Heart left ventricle (tissue), 16 donors: Measurements from ENCODE around the gene FBLN2. TPM values are rescaled to one million over a fixed set of nuclear protein-coding genes. Genes with fewer than 3 reads are reported as not detected.

Experiments
- ATAC-seq, 4 donors: fragments of 200-7000 bp; cut with Tn5 transposase; one replicate each; pipeline ENCODE4 v1.9.1; 2020 to 2022; ENCODE audit warnings: moderate library complexity in 4 of 4, mild to moderate bottlenecking in 3 of 4, moderate number of reproducible peaks in 1 of 4
- DNase-seq, 5 donors: peaks; one replicate each; pipeline ENCODE4 v3.0.0-alpha.2; 2020
- H3K27ac ChIP-seq, 12 donors: fragments of 200-600 bp; sonication (generic) in 4 of 12; one replicate each; pipeline versions ENCODE4 v1.5.0 to v1.8.0; 2016 to 2022; ENCODE audit warnings: mild to moderate bottlenecking in 2 of 12
- H3K27me3 ChIP-seq, 9 donors: fragments of 200-600 bp; sonication (generic) in 2 of 9; one replicate each; pipeline versions ENCODE4 v1.5.1 to v1.8.0; 2016 to 2022; ENCODE audit warnings: mild to moderate bottlenecking in 3 of 9
- H3K36me3 ChIP-seq, 9 donors: fragments of 200-600 bp; sonication (generic) in 2 of 9; one replicate each; pipeline versions ENCODE4 v1.5.0 to v1.8.0; 2018 to 2022; ENCODE audit warnings: mild to moderate bottlenecking in 2 of 9
- H3K4me1 ChIP-seq, 12 donors: fragments of 200-600 bp; sonication (generic) in 4 of 12; one replicate each; pipeline versions ENCODE4 v1.5.0 to v1.8.0; 2016 to 2022; ENCODE audit warnings: mild to moderate bottlenecking in 3 of 12
- H3K4me3 ChIP-seq, 12 donors: fragments of 200-600 bp; sonication (generic) in 4 of 12; one replicate each; pipeline versions ENCODE4 v1.5.0 to v1.8.0; 2017 to 2022; ENCODE audit warnings: mild to moderate bottlenecking in 9 of 12, moderate library complexity in 4 of 12
- H3K9me3 ChIP-seq, 12 donors: fragments of 200-600 bp; sonication (generic) in 4 of 12; one replicate each; pipeline versions ENCODE4 v1.5.0 to v1.8.0; 2016 to 2022; ENCODE audit warnings: mild to moderate bottlenecking in 1 of 12
- CTCF ChIP-seq, 12 donors: fragments of 200-600 bp; sonication (generic) in 4 of 12; IDR thresholded peaks; one replicate each; pipeline versions ENCODE4 v1.5.0 to v1.8.0; 2018 to 2022; ENCODE audit warnings: antibody characterized with exemption in 12 of 12, mild to moderate bottlenecking in 5 of 12
- POLR2A ChIP-seq, 2 donors: fragments of 450-650 bp; IDR thresholded peaks; one replicate each; pipeline ENCODE4 v1.6.1; 2017; ENCODE audit warnings: antibody characterized with exemption in 2 of 2, mild to moderate bottlenecking in 2 of 2, moderate library complexity in 2 of 2
- WGBS, 4 donors: extraction: QIAGEN DNeasy Blood & Tissue Kit in 2 of 4; methylation state at CpG; one replicate each; pipeline versions ENCODE4 v1.1.5 to v1.1.7; 2013 to 2018; 5-methylcytosine and 5-hydroxymethylcytosine counted together
- intact Hi-C, 10 donors: fragments of 100-400 bp; cut with DNase I; formaldehyde crosslinking; loops; one replicate each; pipeline versions ENCODE4 v1.11.1 to v1.14.2; 2022
- polyA plus RNA-seq, 2 donors: library from polyadenylated mRNA; stranded (reverse); fragments of 200-250 nt; gene quantifications; one replicate each; pipeline ENCODE4 v1.2.3, GENCODE V29; 2013
- total RNA-seq, 9 donors: library from RNA; depleted of rRNA in 2 of 9; stranded (reverse); fragments of >200 nt in 2 of 9; fragmentation: NEBNext Ultra II Directional in 3 of 9; extraction: Animal tissue kit (Norgen Biotek cat#: 25700) in 3 of 9; gene quantifications; one replicate each; pipeline versions ENCODE4 v1.1.0 to v1.2.4, GENCODE V29; 2016 to 2023
- donor health status: ischemic (EF 13 %, LVEDD 7.1; RV severe dilation, severe dysfunction).
- donor health status: healthy with polysubstance abuse.
- donor health status: DM: no; HTN: yes; CAD: no.
- donor health status: DM: no; HTN: no; CAD: no.
- donor health status: ischemic (EF 25% LVEDD 6.9; RV normal size, moderate dysfunction).
- donor health status: ischemic (EF 25% LVEDD 5.7; RV mildly dilated, moderate dysfunction).
- donor health status: healthy.
- donor health status: DM: yes; HTN: yes; CAD: no.
- donor health status: ischemic (EF 35%, LVEDD 5.7; RV mildly dilated, moderate dysfunction).
- donor health status: nonischemic (EF 11% LVEDD 7.7; RV severe dilation, severe dysfunction).
- donor health status: DM: yes; HTN: yes; CAD: no.
- donor health status: PGD.
- donor health status: ischemic (EF 29% LVEDD 5.4; RV normal size, mild dysfunction).
- donor health status: nonischemic (EF 23%, LVEDD 6.1; RV moderate dilation, normal function).

FBLN2 gene
- total and polyA plus RNA-seq, 11 donors = 16.5 to 118 (median 42.7) TPM

- Histone ChIP-seq H3K4me3 (no peak overlapping the region), H3K27me3 (peaks cover 0 to 72% (median 15%) of the 10 kb centered on the region in 9 donors), H3K27ac (no peak overlapping the region), H3K4me1 (no peaks in the 10 kb centered on the region), H3K36me3 (no peaks in the 10 kb centered on the region), H3K9me3 (no peaks in the 10 kb centered on the region)
- intact Hi-C loops = no loop called here
- ATAC-seq (no peak), DNase-seq (no peak)
- WGBS, 4 donors = 75 to 90% (median 82%) methylated on average over 4 of the region's 4 CpGs
- no peak for TF ChIP-seq CTCF (IDR thresholded peaks at IDR 0.05)
- TF ChIP-seq POLR2A (IDR thresholded peaks at IDR 0.05) = no peak
Measured at GRCh38 chr3:13670292-13670691, 121.4 kb downstream of the FBLN2 start.

GRCh38 chr3:13671482-13672233 is 122.7 kb downstream of the FBLN2 start:
- no peak overlapping the region for H3K27ac ChIP-seq
- 54 to 70% (median 65%) methylated on average over 10 of the region's 10 CpGs for WGBS, 4 donors
- intact Hi-C loops = no loop called here
- no peaks in the 10 kb centered on the region for H3K9me3 ChIP-seq
- H3K36me3 ChIP-seq = no peaks in the 10 kb centered on the region
- DNase-seq (no peak), ATAC-seq (no peak)
- H3K4me3 ChIP-seq = no peak overlapping the region
- no peaks in the 10 kb centered on the region for H3K4me1 ChIP-seq
- TF ChIP-seq CTCF (IDR thresholded peaks at IDR 0.05) (no peak), POLR2A (IDR thresholded peaks at IDR 0.05) (no peak)
- peaks cover 0 to 71% (median 8%) of the 10 kb centered on the region in 9 donors for H3K27me3 ChIP-seq

GRCh38 chr3:13673207-13673606 is 124.3 kb downstream of the FBLN2 start:
- Histone ChIP-seq H3K9me3 (no peaks in the 10 kb centered on the region), H3K27ac (no peak overlapping the region), H3K4me1 (no peaks in the 10 kb centered on the region), H3K36me3 (no peaks in the 10 kb centered on the region), H3K4me3 (no peak overlapping the region), H3K27me3 (peaks cover 0 to 67% (median 5%) of the 10 kb centered on the region in 9 donors)
- no peak for TF ChIP-seq POLR2A (IDR thresholded peaks at IDR 0.05)
- TF ChIP-seq CTCF (IDR thresholded peaks at IDR 0.05) = no peak
- intact Hi-C loops = no loop called here
- 82 to 90% (median 84%) methylated on average over 6 of the region's 6 CpGs for WGBS, 4 donors
- no peak for ATAC-seq
- no peak for DNase-seq

GRCh38 chr3:13674538-13675185 is 125.7 kb downstream of the FBLN2 start:
- no peak for DNase-seq
- 63 to 69% (median 67%) methylated on average over 10 of the region's 10 CpGs for WGBS, 4 donors
- no peaks in the 10 kb centered on the region for H3K9me3 ChIP-seq
- H3K4me1 ChIP-seq = no peaks in the 10 kb centered on the region
- H3K36me3 ChIP-seq = no peaks in the 10 kb centered on the region
- H3K27me3 ChIP-seq = peaks cover 0 to 62% (median 8%) of the 10 kb centered on the region in 9 donors
- H3K4me3 ChIP-seq = no peak overlapping the region
- intact Hi-C loops = no loop called here
- H3K27ac ChIP-seq = no peak overlapping the region
- no peak for ATAC-seq
- TF ChIP-seq POLR2A (IDR thresholded peaks at IDR 0.05) = no peak
- TF ChIP-seq CTCF (IDR thresholded peaks at IDR 0.05) = no peak
